PC-9 (cell line): ENCODE data around the gene PSMD14. TPM values are rescaled to one million over a fixed set of nuclear protein-coding genes. Genes with fewer than 3 reads are reported as not detected.

Experiments used
- BruUV-seq: library from RNA; stranded (reverse); fragments of 400-500 nt; replicated peaks from 2 replicates; lab custom pipeline; 2021; lab: Mats Ljungman, UMichigan
- CTCF ChIA-PET: fragments of 300-600 bp; sonication (Branson Sonifier 250); formaldehyde crosslinking; loops from one replicate; lab custom pipeline; 2022; ENCODE audit warnings: antibody characterized with exemption; lab: Charles Lee
- POLR2A ChIA-PET: fragments of 300-600 bp; sonication (Branson Sonifier 250); formaldehyde crosslinking; loops from one replicate; lab custom pipeline; 2022; ENCODE audit warnings: antibody characterized with exemption; ENCODE audit not compliant: unreplicated experiment; lab: Charles Lee
- DNase-seq, 2 experiments: peaks; one replicate each; pipeline versions ENCODE4 v3.0.0 to v3.0.0-alpha.2; 2015 to 2022; ENCODE audit warnings: mixed read lengths in 1 of 2
- H2AFZ ChIP-seq: fragments of 200-600 bp; sonication (generic); 2 replicates; pipeline ENCODE4 v1.8.1; 2017; ENCODE audit warnings: antibody characterized with exemption
- H3F3A ChIP-seq: fragments of 200-600 bp; sonication (generic); 2 replicates; pipeline ENCODE4 v1.8.1; 2017; ENCODE audit warnings: antibody characterized with exemption, mild to moderate bottlenecking, low read depth; ENCODE audit not compliant: insufficient read depth
- H3K27ac ChIP-seq: fragments of 200-600 bp; sonication (generic); 2 replicates; pipeline ENCODE4 v1.6.1; 2016; ENCODE audit warnings: mixed run types
- H3K27me3 ChIP-seq: fragments of 200-600 bp; sonication (generic); 2 replicates; pipeline ENCODE4 v1.6.1; 2016; ENCODE audit warnings: low read depth, mixed run types; ENCODE audit not compliant: insufficient read depth
- H3K36me3 ChIP-seq: fragments of 200-600 bp; sonication (generic); 2 replicates; pipeline ENCODE4 v1.6.1; 2016; ENCODE audit warnings: low read depth, mixed run types
- H3K4me1 ChIP-seq: fragments of 200-600 bp; sonication (generic); replicated peaks from 2 replicates; pipeline ENCODE4 v1.6.1; 2016; ENCODE audit warnings: mixed run types; ENCODE audit not compliant: insufficient read depth
- H3K4me2 ChIP-seq: fragments of 200-600 bp; sonication (generic); 2 replicates; pipeline ENCODE4 v1.6.1; 2017; ENCODE audit warnings: mixed run types
- H3K4me3 ChIP-seq: fragments of 200-600 bp; sonication (generic); 2 replicates; pipeline ENCODE4 v1.6.1; 2016; ENCODE audit warnings: mixed run types
- H3K79me2 ChIP-seq: fragments of 200-600 bp; sonication (generic); 2 replicates; pipeline ENCODE4 v1.6.1; 2017; ENCODE audit warnings: low read depth, mixed run types
- H3K9me2 ChIP-seq: fragments of 200-600 bp; sonication (generic); 2 replicates; pipeline ENCODE4 v1.8.1; 2017; ENCODE audit warnings: mild to moderate bottlenecking; ENCODE audit not compliant: insufficient read depth
- H3K9me3 ChIP-seq: fragments of 200-600 bp; sonication (generic); 2 replicates; pipeline ENCODE4 v1.8.1; 2016; ENCODE audit warnings: low read depth; ENCODE audit not compliant: insufficient read depth
- H4K20me1 ChIP-seq: fragments of 200-600 bp; sonication (generic); 2 replicates; pipeline ENCODE4 v1.8.1; 2017; ENCODE audit not compliant: insufficient read depth
- CTCF ChIP-seq: fragments of 200-600 bp; sonication (generic); conservative IDR thresholded peaks from 2 replicates; pipeline ENCODE4 v1.6.1; 2017; ENCODE audit warnings: mixed run types, antibody characterized with exemption, mild to moderate bottlenecking, moderate library complexity
- EZH2 ChIP-seq: fragments of 200-600 bp; sonication (generic); IDR thresholded peaks from 2 replicates; pipeline ENCODE4 v1.8.0; 2017; ENCODE audit warnings: antibody characterized with exemption, low read depth
- intact Hi-C: fragments of 100-400 bp; cut with micrococcal nuclease; formaldehyde crosslinking; loops from one replicate; pipeline ENCODE4 v1.10.0; 2022; ENCODE audit not compliant: unreplicated experiment
- total RNA-seq: library from RNA; stranded (reverse); gene quantifications from 2 replicates; pipeline ENCODE4 v1.2.3, GENCODE V29; 2021

PSMD14 gene
- total RNA-seq, 1 experiment from 2014 or later = 58.8 TPM

- H3F3A ChIP-seq = 0 out of 2 replicates have a peak, but pooled peaks cover 5% of the 10 kb centered on the region
- BruUV-seq = no TSS peak
- H3K27me3 ChIP-seq = no peaks in the 10 kb centered on the region
- H4K20me1 ChIP-seq = no peaks in the 10 kb centered on the region
- no peaks in the 10 kb centered on the region for H3K79me2 ChIP-seq
- no peaks in the 10 kb centered on the region for H3K4me1 ChIP-seq
- ChIA-PET CTCF (no interaction called here), POLR2A (interaction anchor here (0.7 kb wide), 1 partner anchor 31 kb away, joined by 3 read pairs; no protein-coding TSS in a partner anchor)
- H3K9me3 ChIP-seq = no peaks in the 10 kb centered on the region
- DNase-seq = no peak
- no peak overlapping the region for H3K4me2 ChIP-seq
- intact Hi-C loops = no loop called here
- H3K27ac ChIP-seq = no peak overlapping the region
- no peaks in the 10 kb centered on the region for H3K9me2 ChIP-seq
- TF ChIP-seq CTCF = no peak
- no peak for TF ChIP-seq EZH2
- H3K36me3 ChIP-seq = no peaks in the 10 kb centered on the region
- no peak overlapping the region for H3K4me3 ChIP-seq
- no peak overlapping the region for H2AFZ ChIP-seq
Measured at GRCh38 chr2:161416708-161417437, 108.6 kb downstream of the PSMD14 start.

GRCh38 chr2:161417438-161418274, 109.4 kb downstream of the PSMD14 start:
- Histone ChIP-seq H3K36me3 (no peaks in the 10 kb centered on the region), H3F3A (no peaks in the 10 kb centered on the region), H3K79me2 (no peaks in the 10 kb centered on the region), H3K9me2 (no peaks in the 10 kb centered on the region), H4K20me1 (no peaks in the 10 kb centered on the region), H3K27ac (no peak overlapping the region), H3K4me3 (no peak overlapping the region), H3K27me3 (no peaks in the 10 kb centered on the region), H3K4me1 (no peaks in the 10 kb centered on the region), H2AFZ (no peak overlapping the region), H3K4me2 (no peak overlapping the region), H3K9me3 (no peaks in the 10 kb centered on the region)
- POLR2A ChIA-PET = interaction anchor here (0.7 kb wide), 1 partner anchor 30 kb away, joined by 3 read pairs; no protein-coding TSS in a partner anchor
- BruUV-seq = no TSS peak
- CTCF ChIA-PET = no interaction called here
- no peak for DNase-seq
- TF ChIP-seq EZH2 = no peak
- no peak for TF ChIP-seq CTCF
- intact Hi-C loops = no loop called here

- Histone ChIP-seq H3K4me2 (no peak overlapping the region), H4K20me1 (no peaks in the 10 kb centered on the region), H3K9me3 (no peaks in the 10 kb centered on the region), H3K4me3 (no peak overlapping the region), H3K4me1 (no peaks in the 10 kb centered on the region), H3K27ac (no peak overlapping the region), H3F3A (no peaks in the 10 kb centered on the region), H3K27me3 (no peaks in the 10 kb centered on the region), H3K79me2 (no peaks in the 10 kb centered on the region), H3K9me2 (no peaks in the 10 kb centered on the region), H2AFZ (no peak overlapping the region), H3K36me3 (no peaks in the 10 kb centered on the region)
- POLR2A ChIA-PET = no interaction called here
- CTCF ChIA-PET = no interaction called here
- no peak for DNase-seq
- BruUV-seq = no TSS peak
- TF ChIP-seq EZH2 (no peak), CTCF (no peak)
- intact Hi-C loops = no loop called here
Measured at GRCh38 chr2:161418275-161418714, 110.1 kb downstream of the PSMD14 start.
